IPS-18c (cell line): ENCODE data around the gene SUCLA2.
"Not testable (repeated sequence)": the region's sequence is repeated elsewhere in the genome, so short reads cannot be mapped to it uniquely, and the experiment has no call there.

ENCODE experiments used
- H3K4me3 ChIP-seq: 2 replicates; pipeline ENCODE4 v1.7.0; 2013; ENCODE audit warnings: low read depth, mild to moderate bottlenecking, low read length, moderate library complexity; ENCODE audit not compliant: insufficient read depth
- H3K9me3 ChIP-seq: one replicate; pipeline ENCODE4 v1.6.1; 2013; ENCODE audit warnings: mild to moderate bottlenecking, low read length, moderate library complexity; ENCODE audit not compliant: control insufficient read depth, insufficient read depth

The SUCLA2 gene

GRCh38 chr13:48004201-48004600 lies 3.1 kb upstream of the SUCLA2 start:
- Histone ChIP-seq H3K4me3 (no peak overlapping the region), H3K9me3 (no peaks in the 10 kb centered on the region)

GRCh38 chr13:48001999-48002398 lies 926 bp upstream of the SUCLA2 start:
- H3K9me3 ChIP-seq, H3K4me3 ChIP-seq: not testable (repeated sequence)

- no peaks in the 10 kb centered on the region for H3K9me3 ChIP-seq
- peak overlapping the region; percentile 95 for H3K4me3 ChIP-seq
Measured at GRCh38 chr13:48000559-48001113, 437 bp downstream of the SUCLA2 start.

- peak overlapping the region; percentile 95 for H3K4me3 ChIP-seq
Measured at GRCh38 chr13:47999973-48000372, 1.1 kb downstream of the SUCLA2 start.

GRCh38 chr13:47997384-47997783 lies 3.7 kb downstream of the SUCLA2 start:
- Histone ChIP-seq H3K4me3 (no peak overlapping the region), H3K9me3 (no peaks in the 10 kb centered on the region)

More at GRCh38 chr13:47999973-48000372, 1.1 kb downstream of the SUCLA2 start:
- no peaks in the 10 kb centered on the region for H3K9me3 ChIP-seq

GRCh38 chr13:47991859-47992258 lies 9.2 kb downstream of the SUCLA2 start:
- Histone ChIP-seq H3K9me3 (no peaks in the 10 kb centered on the region), H3K4me3 (no peak overlapping the region)

- Histone ChIP-seq H3K9me3 (no peaks in the 10 kb centered on the region), H3K4me3 (no peak overlapping the region)
Measured at GRCh38 chr13:47990920-47991466, 10.1 kb downstream of the SUCLA2 start.

- H3K4me3 ChIP-seq = no peak overlapping the region
- no peaks in the 10 kb centered on the region for H3K9me3 ChIP-seq
Measured at GRCh38 chr13:47990427-47990826, 10.6 kb downstream of the SUCLA2 start.

GRCh38 chr13:47983070-47983469 lies 18.0 kb downstream of the SUCLA2 start:
- Histone ChIP-seq H3K4me3 (no peak overlapping the region), H3K9me3 (no peaks in the 10 kb centered on the region)

GRCh38 chr13:47976325-47976724 lies 24.7 kb downstream of the SUCLA2 start:
- Histone ChIP-seq H3K4me3 (no peak overlapping the region), H3K9me3 (no peaks in the 10 kb centered on the region)

DNA sequence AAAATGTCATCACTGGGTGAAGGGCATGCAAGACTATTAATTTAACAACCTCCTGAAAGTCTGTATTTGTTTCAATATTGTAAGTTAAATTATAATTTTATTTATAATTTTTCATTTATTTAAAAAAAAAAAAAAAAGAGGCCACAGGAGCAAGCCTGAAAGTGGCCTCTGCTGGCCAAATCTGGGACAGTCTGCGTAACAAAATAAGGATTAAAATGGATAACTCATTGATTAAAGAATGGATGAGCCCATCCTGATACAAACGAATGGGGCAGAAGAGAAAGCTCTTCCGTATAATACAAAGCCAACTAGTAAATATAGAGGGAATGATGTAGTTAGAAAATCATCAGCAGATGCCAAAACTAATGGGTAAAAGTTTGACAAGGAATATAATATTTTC lies 36.2 kb downstream of the SUCLA2 start:
- Histone ChIP-seq H3K4me3 (no peak overlapping the region), H3K9me3 (no peaks in the 10 kb centered on the region)

- Histone ChIP-seq H3K9me3 (peaks cover 6% of the 10 kb centered on the region), H3K4me3 (no peak overlapping the region)
Measured at GRCh38 chr13:47962237-47962636, 38.8 kb downstream of the SUCLA2 start.

- H3K9me3 ChIP-seq = peaks cover 6% of the 10 kb centered on the region
- no peak overlapping the region for H3K4me3 ChIP-seq
Measured at GRCh38 chr13:47959468-47960247, 41.4 kb downstream of the SUCLA2 start.

DNA sequence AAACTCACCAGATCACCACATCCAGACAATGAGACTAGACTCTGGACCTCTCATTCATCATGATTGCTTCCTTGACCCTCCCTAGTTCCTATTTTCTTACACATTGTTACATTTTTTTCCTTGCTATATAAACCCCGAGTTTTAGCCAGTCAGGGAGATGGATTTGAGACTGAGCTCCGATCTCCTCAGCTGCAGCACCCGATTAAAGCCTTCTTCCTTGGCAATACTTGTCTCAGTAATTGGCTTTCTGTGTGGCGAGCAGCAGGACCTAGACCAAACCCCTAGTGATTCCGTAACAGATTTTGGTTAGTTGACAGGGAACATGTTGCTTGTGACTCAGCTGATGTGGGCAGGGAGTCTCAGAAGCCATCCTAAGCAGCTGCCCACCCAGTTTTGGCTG lies 44.0 kb downstream of the SUCLA2 start:
- Histone ChIP-seq H3K4me3 (no peak overlapping the region; the same call in 1 of the 2 replicates), H3K9me3 (peaks cover 6% of the 10 kb centered on the region)

GRCh38 chr13:47955836-47956235 lies 45.2 kb downstream of the SUCLA2 start:
- Histone ChIP-seq H3K9me3 (peaks cover 6% of the 10 kb centered on the region), H3K4me3 (no peak overlapping the region)

- Histone ChIP-seq H3K4me3 (no peak overlapping the region), H3K9me3 (no peaks in the 10 kb centered on the region)
Measured at GRCh38 chr13:47949799-47950198, 51.3 kb downstream of the SUCLA2 start.

- Histone ChIP-seq H3K9me3 (no peaks in the 10 kb centered on the region), H3K4me3 (no peak overlapping the region)
Measured at GRCh38 chr13:47945738-47946137, 55.3 kb downstream of the SUCLA2 start.

- not testable (repeated sequence) for H3K4me3 ChIP-seq, H3K9me3 ChIP-seq
Measured at GRCh38 chr13:47945146-47945545, 55.9 kb downstream of the SUCLA2 start.
